ENCODE measurements around the gene GABPB1.

DNA sequence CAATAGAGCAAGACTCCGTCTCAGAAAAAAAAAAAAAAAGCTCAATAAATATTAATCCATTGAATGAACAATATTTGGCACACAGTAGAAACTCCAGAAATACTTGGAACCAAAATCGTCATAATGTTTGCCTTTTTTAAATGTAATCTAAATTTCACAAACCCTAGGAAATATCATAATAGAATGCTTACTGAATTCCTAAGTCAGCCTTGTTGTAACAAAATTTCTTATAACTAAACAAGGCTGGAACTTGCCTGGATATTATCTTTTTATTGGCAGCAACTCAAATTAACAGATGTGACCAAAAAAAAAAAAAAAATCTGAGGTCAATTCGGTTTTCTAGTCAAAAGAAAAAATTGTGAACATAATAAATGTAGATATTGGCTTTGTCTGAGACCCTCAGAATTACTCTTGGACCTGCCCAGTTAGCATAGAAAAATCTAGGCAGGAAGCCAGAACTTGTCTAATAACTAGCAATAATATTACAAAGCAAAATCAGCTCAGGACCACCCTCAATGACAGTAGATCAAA lies 33.3 kb downstream of the GABPB1 start:
- TF ChIP-seq, protein P1, sequence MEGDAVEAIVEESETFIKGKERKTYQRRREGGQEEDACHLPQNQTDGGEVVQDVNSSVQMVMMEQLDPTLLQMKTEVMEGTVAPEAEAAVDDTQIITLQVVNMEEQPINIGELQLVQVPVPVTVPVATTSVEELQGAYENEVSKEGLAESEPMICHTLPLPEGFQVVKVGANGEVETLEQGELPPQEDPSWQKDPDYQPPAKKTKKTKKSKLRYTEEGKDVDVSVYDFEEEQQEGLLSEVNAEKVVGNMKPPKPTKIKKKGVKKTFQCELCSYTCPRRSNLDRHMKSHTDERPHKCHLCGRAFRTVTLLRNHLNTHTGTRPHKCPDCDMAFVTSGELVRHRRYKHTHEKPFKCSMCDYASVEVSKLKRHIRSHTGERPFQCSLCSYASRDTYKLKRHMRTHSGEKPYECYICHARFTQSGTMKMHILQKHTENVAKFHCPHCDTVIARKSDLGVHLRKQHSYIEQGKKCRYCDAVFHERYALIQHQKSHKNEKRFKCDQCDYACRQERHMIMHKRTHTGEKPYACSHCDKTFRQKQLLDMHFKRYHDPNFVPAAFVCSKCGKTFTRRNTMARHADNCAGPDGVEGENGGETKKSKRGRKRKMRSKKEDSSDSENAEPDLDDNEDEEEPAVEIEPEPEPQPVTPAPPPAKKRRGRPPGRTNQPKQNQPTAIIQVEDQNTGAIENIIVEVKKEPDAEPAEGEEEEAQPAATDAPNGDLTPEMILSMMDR (conservative IDR thresholded peaks at IDR 0.05; ENCODE audit: low read length): no peak
- TF ChIP-seq EZH2phosphoT487 (IDR thresholded peaks at IDR 0.05; ENCODE audit: borderline replicate concordance): no peak

Data from Loucy (cell line).